ENCODE results near the gene TSNAX. TPM values are rescaled to one million over a fixed set of nuclear protein-coding genes. Genes with fewer than 3 reads are reported as not detected.

TSNAX gene
- total RNA-seq, 1 donor from 2014 or later, result 23.6 TPM

GRCh38 chr1:231554969-231555368 is 26.5 kb downstream of the TSNAX start:
- no peak for TF ChIP-seq CTCF (IDR thresholded peaks at IDR 0.05; ENCODE audit: borderline replicate concordance)
- Histone ChIP-seq H3K4me1 (peaks cover 43% of the 10 kb centered on the region), H3K36me3 (peaks cover 19% of the 10 kb centered on the region), H3K27ac (replicated peaks) (no peak overlapping the region), H3K9me3 (replicated peaks) (no peaks in the 10 kb centered on the region), H3K27me3 (ENCODE audit: low read depth) (no peaks in the 10 kb centered on the region), H3K4me3 (no peak overlapping the region)
- DNase-seq, result no peak
- intact Hi-C loops (cut with micrococcal nuclease), result no loop called here

GRCh38 chr1:231557411-231557810 is 28.9 kb downstream of the TSNAX start:
- Histone ChIP-seq H3K27ac (replicated peaks) (no peak overlapping the region), H3K4me1 (peaks cover 33% of the 10 kb centered on the region), H3K36me3 (peaks cover 31% of the 10 kb centered on the region), H3K27me3 (ENCODE audit: low read depth) (no peaks in the 10 kb centered on the region), H3K4me3 (no peak overlapping the region), H3K9me3 (replicated peaks) (no peaks in the 10 kb centered on the region)
- no peak for DNase-seq
- intact Hi-C loops (cut with micrococcal nuclease), result no loop called here
- TF ChIP-seq CTCF (IDR thresholded peaks at IDR 0.05; ENCODE audit: borderline replicate concordance), result no peak

DNA sequence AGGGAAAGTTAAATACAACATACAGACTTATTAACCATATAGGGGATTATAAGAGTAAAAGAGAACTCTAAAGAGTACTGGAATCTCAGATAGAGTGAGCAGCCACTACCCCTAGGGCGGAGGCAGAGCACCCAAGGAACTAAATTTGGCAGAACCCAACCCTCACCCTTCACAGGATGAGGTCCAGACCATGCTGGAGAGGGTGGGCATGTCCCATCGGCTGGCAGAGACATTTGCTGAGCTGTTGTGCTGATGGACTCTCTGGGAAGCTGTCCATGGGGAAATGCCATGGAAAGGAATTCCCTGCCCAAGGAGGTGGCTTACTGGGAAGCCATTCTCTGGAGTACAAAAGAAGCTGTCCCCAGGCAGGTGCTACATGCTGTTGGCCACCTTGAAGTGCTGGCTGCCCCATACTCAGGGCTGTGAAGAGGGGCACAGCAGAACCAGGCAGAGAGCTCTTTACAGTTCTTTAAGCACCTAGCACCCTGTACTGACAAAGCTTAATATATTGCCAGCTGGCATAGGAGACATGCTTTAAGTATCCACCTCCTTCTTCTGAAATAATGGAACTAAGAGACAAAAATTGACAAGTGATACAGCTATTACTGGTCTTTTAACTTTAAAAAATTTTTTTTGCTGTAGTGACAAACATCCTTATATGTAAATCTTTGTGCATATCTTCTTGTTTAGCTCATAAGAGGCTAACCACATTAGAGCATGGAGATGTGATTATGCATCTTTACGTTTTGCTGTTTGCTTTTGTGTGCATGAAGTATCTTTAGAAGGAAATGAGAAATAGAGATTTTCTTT is 29.6 kb downstream of the TSNAX start:
- TF ChIP-seq CTCF (IDR thresholded peaks at IDR 0.05; ENCODE audit: borderline replicate concordance), result no peak
- intact Hi-C loops (cut with micrococcal nuclease), result no loop called here
- Histone ChIP-seq H3K36me3 (peaks cover 38% of the 10 kb centered on the region), H3K4me1 (peaks cover 28% of the 10 kb centered on the region), H3K4me3 (no peak overlapping the region), H3K27ac (replicated peaks) (peak overlapping the region; percentile 37), H3K9me3 (replicated peaks) (no peaks in the 10 kb centered on the region), H3K27me3 (ENCODE audit: low read depth) (no peaks in the 10 kb centered on the region)
- no peak for DNase-seq

GRCh38 chr1:231558708-231559185 is 30.3 kb downstream of the TSNAX start:
- no peaks in the 10 kb centered on the region for H3K27me3 ChIP-seq (ENCODE audit: low read depth)
- H3K4me1 ChIP-seq, result peaks cover 25% of the 10 kb centered on the region
- no peaks in the 10 kb centered on the region for H3K9me3 ChIP-seq (replicated peaks)
- peaks cover 43% of the 10 kb centered on the region for H3K36me3 ChIP-seq
- H3K27ac ChIP-seq (replicated peaks), result no peak overlapping the region
- H3K4me3 ChIP-seq, result no peak overlapping the region
- intact Hi-C loops (cut with micrococcal nuclease), result no loop called here
- DNase-seq, result no peak
- no peak for TF ChIP-seq CTCF (IDR thresholded peaks at IDR 0.05; ENCODE audit: borderline replicate concordance)

- intact Hi-C loops (cut with micrococcal nuclease), result no loop called here
- H3K9me3 ChIP-seq (replicated peaks), result no peaks in the 10 kb centered on the region
- no peak overlapping the region for H3K4me3 ChIP-seq
- no peak overlapping the region for H3K27ac ChIP-seq (replicated peaks)
- H3K4me1 ChIP-seq, result peaks cover 22% of the 10 kb centered on the region
- TF ChIP-seq CTCF (IDR thresholded peaks at IDR 0.05; ENCODE audit: borderline replicate concordance), result no peak
- no peaks in the 10 kb centered on the region for H3K27me3 ChIP-seq (ENCODE audit: low read depth)
- DNase-seq, result no peak
- peaks cover 54% of the 10 kb centered on the region for H3K36me3 ChIP-seq
Measured at GRCh38 chr1:231561647-231562383, 33.3 kb downstream of the TSNAX start.
